Stimulated activated CD8-positive, alpha-beta memory T cell treated with anti-CD3 and anti-CD28 coated beads, Interleukin-7, amount 100 ng/mL, for 1 hour (primary cell): ENCODE measurements around the gene RYR2.

Experiments used
- DNase-seq, 2 donors: peaks; one replicate each; pipeline ENCODE4 v3.0.0-alpha.2; 2020; ENCODE audit warnings: low read depth in 2 of 2

Gene RYR2

GRCh38 chr1:237032029-237032428 is 10.0 kb upstream of the RYR2 start:
- no peak for DNase-seq

- no peak for DNase-seq
Observed at GRCh38 chr1:237033061-237033460, 8.9 kb upstream of the RYR2 start.

GRCh38 chr1:237033804-237034203 is 8.2 kb upstream of the RYR2 start:
- DNase-seq, result no peak

GRCh38 chr1:237035759-237036158 is 6.2 kb upstream of the RYR2 start:
- no peak for DNase-seq

- no peak for DNase-seq
Observed at GRCh38 chr1:237038211-237038610, 3.8 kb upstream of the RYR2 start.

- no peak for DNase-seq
Observed at GRCh38 chr1:237040823-237041222, 1.2 kb upstream of the RYR2 start.

- DNase-seq, result no peak
Observed at GRCh38 chr1:237041461-237041794, 556 bp upstream of the RYR2 start.

GRCh38 chr1:237042526-237042891 is 525 bp downstream of the RYR2 start:
- DNase-seq, result no peak

GRCh38 chr1:237042892-237043576 is 1.1 kb downstream of the RYR2 start:
- no peak for DNase-seq

GRCh38 chr1:237043846-237044636 is 2.1 kb downstream of the RYR2 start:
- DNase-seq, result no peak

GRCh38 chr1:237045278-237046016 is 3.5 kb downstream of the RYR2 start:
- DNase-seq, result no peak

- DNase-seq, result no peak
Observed at GRCh38 chr1:237048803-237049202, 6.8 kb downstream of the RYR2 start.

GRCh38 chr1:237050185-237050584 is 8.2 kb downstream of the RYR2 start:
- DNase-seq, result no peak

- no peak for DNase-seq
Observed at GRCh38 chr1:237050915-237051314, 8.9 kb downstream of the RYR2 start.

- DNase-seq, result no peak
Observed at GRCh38 chr1:237054313-237054712, 12.3 kb downstream of the RYR2 start.

GRCh38 chr1:237058470-237058869 is 16.5 kb downstream of the RYR2 start:
- DNase-seq, result no peak

GRCh38 chr1:237059244-237059643 is 17.3 kb downstream of the RYR2 start:
- no peak for DNase-seq

- DNase-seq, result no peak
Observed at GRCh38 chr1:237062976-237063375, 21.0 kb downstream of the RYR2 start.

GRCh38 chr1:237065903-237066302 is 23.9 kb downstream of the RYR2 start:
- DNase-seq, result no peak

GRCh38 chr1:237070519-237070918 is 28.5 kb downstream of the RYR2 start:
- no peak for DNase-seq

GRCh38 chr1:237071641-237072420 is 29.8 kb downstream of the RYR2 start:
- no peak for DNase-seq
